DOHH2 (cell line): ENCODE data around the gene KPNB1.

Source experiments
- H3F3A ChIP-seq: fragments of 200-600 bp; sonication (generic), shearing (Covaris generic); 2 replicates; pipeline ENCODE4 v1.6.0; 2016; ENCODE audit warnings: antibody characterized with exemption, mild to moderate bottlenecking; ENCODE audit not compliant: control insufficient read depth, insufficient read depth
- H3K27ac ChIP-seq: fragments of 200-600 bp; sonication (generic); 2 replicates; pipeline ENCODE4 v1.5.1; 2014; ENCODE audit warnings: low read depth, mild to moderate bottlenecking, low read length, moderate library complexity
- H3K27me3 ChIP-seq: fragments of 200-600 bp; sonication (generic); 2 replicates; pipeline ENCODE4 v1.6.1; 2014; ENCODE audit warnings: mild to moderate bottlenecking, low read length, mixed read lengths; ENCODE audit not compliant: control insufficient read depth
- H3K36me3 ChIP-seq: fragments of 200-600 bp; sonication (generic); 2 replicates; pipeline ENCODE4 v1.6.1; 2014; ENCODE audit warnings: mild to moderate bottlenecking, low read length, moderate library complexity, mixed read lengths; ENCODE audit not compliant: control insufficient read depth
- H3K4me1 ChIP-seq: fragments of 200-600 bp; sonication (generic); 2 replicates; pipeline ENCODE4 v1.6.1; 2014; ENCODE audit warnings: mild to moderate bottlenecking, low read length, mixed read lengths; ENCODE audit not compliant: control insufficient read depth
- H3K4me2 ChIP-seq: fragments of 200-600 bp; sonication (generic); 2 replicates; pipeline ENCODE4 v1.6.0; 2014; ENCODE audit warnings: mild to moderate bottlenecking, low read length, moderate library complexity
- H3K4me3 ChIP-seq: fragments of 200-600 bp; sonication (generic); 2 replicates; pipeline ENCODE4 v1.5.1; 2014; ENCODE audit warnings: mild to moderate bottlenecking, low read length, mixed read lengths
- H3K79me2 ChIP-seq: fragments of 200-600 bp; sonication (generic); 2 replicates; pipeline ENCODE4 v1.6.1; 2014; ENCODE audit warnings: mild to moderate bottlenecking, low read length, mixed read lengths; ENCODE audit not compliant: control insufficient read depth
- H3K9me2 ChIP-seq: fragments of 200-600 bp; sonication (generic); replicated peaks from 2 replicates; pipeline ENCODE4 v1.6.1; 2014; ENCODE audit warnings: mild to moderate bottlenecking, low read length, mixed read lengths; ENCODE audit not compliant: control insufficient read depth
- H3K9me3 ChIP-seq: fragments of 200-600 bp; sonication (generic); 2 replicates; pipeline ENCODE4 v1.6.1; 2014; ENCODE audit warnings: antibody characterized with exemption, low read length, mixed read lengths; ENCODE audit not compliant: control insufficient read depth, insufficient read depth
- H4K20me1 ChIP-seq: fragments of 200-600 bp; sonication (generic); 2 replicates; pipeline ENCODE4 v1.6.0; 2014; ENCODE audit warnings: low read depth, mild to moderate bottlenecking, antibody characterized with exemption, low read length, moderate library complexity; ENCODE audit not compliant: control insufficient read depth, insufficient read depth
- CTCF ChIP-seq: fragments of 200-600 bp; sonication (generic); IDR thresholded peaks from one replicate; pipeline ENCODE4 v1.5.1; 2014; ENCODE audit warnings: antibody characterized with exemption, mild to moderate bottlenecking, low read depth, low read length; ENCODE audit not compliant: poor library complexity, severe bottlenecking
- EZH2phosphoT487 ChIP-seq: fragments of 200-600 bp; sonication (generic); IDR thresholded peaks from 2 replicates; pipeline ENCODE4 v1.6.1; 2017; ENCODE audit warnings: borderline replicate concordance, mild to moderate bottlenecking, antibody characterized with exemption, low read length, moderate library complexity, mixed read lengths

Gene KPNB1

GRCh38 chr17:47690121-47690520, 40.4 kb downstream of the KPNB1 start:
- H3K4me3 ChIP-seq: no peak overlapping the region
- H3K4me2 ChIP-seq: no peak overlapping the region
- peaks cover 31% of the 10 kb centered on the region for H3F3A ChIP-seq
- no peak overlapping the region for H3K27ac ChIP-seq
- no peaks in the 10 kb centered on the region for H3K79me2 ChIP-seq
- H3K4me1 ChIP-seq: peaks cover 23% of the 10 kb centered on the region
- peaks cover 12% of the 10 kb centered on the region for H3K36me3 ChIP-seq
- no peaks in the 10 kb centered on the region for H4K20me1 ChIP-seq
- no peaks in the 10 kb centered on the region for H3K9me3 ChIP-seq
- no peaks in the 10 kb centered on the region for H3K9me2 ChIP-seq
- TF ChIP-seq CTCF: no peak
- peaks cover 1% of the 10 kb centered on the region; the same call in 1 of the 2 replicates for H3K27me3 ChIP-seq

DNA sequence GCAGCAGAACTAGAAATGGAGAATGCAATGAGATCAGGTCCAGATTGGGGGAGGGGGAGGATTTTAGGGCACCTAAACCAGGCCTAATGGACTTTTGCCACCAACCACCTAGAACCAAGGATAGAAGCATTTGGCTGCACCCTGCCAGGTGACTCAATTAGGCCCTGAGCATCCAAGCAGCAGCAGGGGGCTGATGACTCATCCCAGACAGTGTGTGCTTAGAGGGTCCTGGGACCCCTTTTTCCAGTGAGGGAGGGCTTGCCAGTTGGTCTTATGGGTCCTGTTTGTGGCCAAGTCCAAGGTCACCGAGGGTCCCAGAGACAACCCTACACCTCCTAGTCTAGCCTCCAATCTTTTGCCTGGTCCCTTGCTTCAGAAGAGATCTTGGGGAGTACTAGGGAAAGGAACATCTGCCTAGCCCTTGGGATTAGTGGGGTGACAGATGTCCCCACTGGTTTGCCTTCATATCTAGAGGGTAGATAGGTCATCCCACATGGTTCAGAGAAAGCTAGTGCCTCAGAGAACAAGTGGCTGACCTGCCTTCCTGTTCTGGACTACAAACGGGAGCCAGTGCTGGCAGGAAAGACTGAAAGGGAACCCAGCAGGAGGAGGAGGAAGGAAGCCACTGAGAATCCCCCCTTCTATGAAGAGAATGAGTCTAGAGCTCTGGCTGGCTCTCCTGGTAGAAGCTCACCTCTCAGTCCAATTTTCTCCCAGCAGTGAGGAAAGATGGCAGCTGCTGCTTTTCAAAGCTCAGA, 42.6 kb downstream of the KPNB1 start:
- Histone ChIP-seq H3F3A (peaks cover 10% of the 10 kb centered on the region), H4K20me1 (no peaks in the 10 kb centered on the region), H3K27ac (no peak overlapping the region), H3K4me3 (peak overlapping the region; percentile 73), H3K9me3 (no peaks in the 10 kb centered on the region), H3K4me1 (peaks cover 31% of the 10 kb centered on the region), H3K36me3 (no peaks in the 10 kb centered on the region), H3K79me2 (no peaks in the 10 kb centered on the region), H3K9me2 (no peaks in the 10 kb centered on the region), H3K27me3 (peaks cover 4% of the 10 kb centered on the region; the same call in 1 of the 2 replicates), H3K4me2 (peak overlapping the region; percentile 78)
- no peak for TF ChIP-seq EZH2phosphoT487
- TF ChIP-seq CTCF: no peak

DNA sequence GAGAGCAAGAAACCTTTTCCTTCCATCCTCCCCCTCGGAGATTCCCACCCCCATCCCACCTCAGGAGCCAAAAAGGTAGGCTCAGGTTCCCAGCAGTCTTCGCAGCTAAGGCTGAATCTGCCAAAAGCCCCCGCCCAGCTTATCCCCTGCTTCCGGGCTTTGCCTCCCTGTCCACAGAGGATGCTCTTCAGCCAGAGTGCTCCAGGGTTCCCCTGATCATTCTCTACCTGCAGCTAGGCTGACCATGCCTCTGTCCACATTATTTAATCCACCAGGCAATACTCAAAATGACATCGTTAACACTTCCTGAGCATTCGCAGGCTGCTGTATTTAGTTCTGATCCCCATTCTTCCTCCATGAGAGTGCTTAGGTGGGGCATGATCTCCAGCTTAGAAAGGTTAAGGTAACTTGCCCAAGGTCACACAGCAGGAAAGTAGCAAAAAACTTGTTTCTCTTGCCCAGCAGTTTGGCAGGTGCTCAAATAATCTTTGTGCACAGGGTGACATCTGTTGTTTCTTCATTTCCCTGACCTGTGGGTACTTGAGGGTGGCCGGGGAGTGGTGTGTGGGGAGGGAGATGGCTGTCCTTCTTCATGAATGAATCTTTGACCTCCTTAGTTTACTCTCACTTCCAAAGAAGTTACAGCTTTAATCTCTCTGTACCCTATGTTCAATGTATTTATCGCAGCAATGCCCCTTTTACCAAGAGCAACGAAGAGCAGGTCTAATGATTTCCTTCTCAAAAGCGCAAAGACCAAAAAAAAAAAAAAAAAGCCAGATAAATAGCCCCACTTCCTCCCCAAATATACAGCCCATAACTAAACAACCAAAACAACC, 43.4 kb downstream of the KPNB1 start:
- H3K9me3 ChIP-seq: no peaks in the 10 kb centered on the region

More for the DNA sequence above, 43.4 kb downstream of the KPNB1 start:
- no peaks in the 10 kb centered on the region for H3K36me3 ChIP-seq
- no peaks in the 10 kb centered on the region for H3K9me2 ChIP-seq
- H3K4me3 ChIP-seq: peak overlapping the region; percentile 73
- H3F3A ChIP-seq: peaks cover 5% of the 10 kb centered on the region
- H4K20me1 ChIP-seq: no peaks in the 10 kb centered on the region
- H3K27ac ChIP-seq: peak overlapping the region; percentile 52
- H3K27me3 ChIP-seq: peaks cover 4% of the 10 kb centered on the region; the same call in 1 of the 2 replicates
- H3K4me1 ChIP-seq: peaks cover 34% of the 10 kb centered on the region
- no peaks in the 10 kb centered on the region for H3K79me2 ChIP-seq
- peak overlapping the region; percentile 78 for H3K4me2 ChIP-seq
- TF ChIP-seq CTCF (no peak), EZH2phosphoT487 (no peak)
